Measurements from ENCODE around the gene DCC.

The DCC gene

GRCh38 chr18:52748343-52748742 lies 408.3 kb downstream of the DCC start:
- Histone ChIP-seq H4K20me1 (ENCODE audit: insufficient read depth, low read length, poor library complexity, severe bottlenecking) (no peaks in the 10 kb centered on the region), H3K4me1 (ENCODE audit: insufficient read depth, low read length, poor library complexity, severe bottlenecking) (no peaks in the 10 kb centered on the region), H3F3A (ENCODE audit: low read depth) (no peaks in the 10 kb centered on the region), H3K9me3 (ENCODE audit: insufficient read depth, low read depth, low read length) (no peaks in the 10 kb centered on the region), H3K79me2 (ENCODE audit: insufficient read depth, low read length) (no peaks in the 10 kb centered on the region), H3K9me2 (replicated peaks; ENCODE audit: low read depth, low read length) (no peaks in the 10 kb centered on the region), H3K4me3 (ENCODE audit: low read length, poor library complexity, severe bottlenecking) (no peak overlapping the region), H3K27me3 (ENCODE audit: insufficient read depth, low read length, poor library complexity, severe bottlenecking) (no peaks in the 10 kb centered on the region), H3K4me2 (ENCODE audit: low read depth, low read length, poor library complexity, severe bottlenecking) (no peak overlapping the region), H2AFZ (ENCODE audit: low read length) (no peak overlapping the region), H3K36me3 (ENCODE audit: insufficient read depth, low read length) (no peaks in the 10 kb centered on the region), H3K9ac (ENCODE audit: low read depth, low read length, poor library complexity, severe bottlenecking) (no peak overlapping the region)
- TF ChIP-seq EZH2phosphoT487 (IDR thresholded peaks at IDR 0.05; ENCODE audit: borderline replicate concordance): no peak
- TF ChIP-seq, protein P1, sequence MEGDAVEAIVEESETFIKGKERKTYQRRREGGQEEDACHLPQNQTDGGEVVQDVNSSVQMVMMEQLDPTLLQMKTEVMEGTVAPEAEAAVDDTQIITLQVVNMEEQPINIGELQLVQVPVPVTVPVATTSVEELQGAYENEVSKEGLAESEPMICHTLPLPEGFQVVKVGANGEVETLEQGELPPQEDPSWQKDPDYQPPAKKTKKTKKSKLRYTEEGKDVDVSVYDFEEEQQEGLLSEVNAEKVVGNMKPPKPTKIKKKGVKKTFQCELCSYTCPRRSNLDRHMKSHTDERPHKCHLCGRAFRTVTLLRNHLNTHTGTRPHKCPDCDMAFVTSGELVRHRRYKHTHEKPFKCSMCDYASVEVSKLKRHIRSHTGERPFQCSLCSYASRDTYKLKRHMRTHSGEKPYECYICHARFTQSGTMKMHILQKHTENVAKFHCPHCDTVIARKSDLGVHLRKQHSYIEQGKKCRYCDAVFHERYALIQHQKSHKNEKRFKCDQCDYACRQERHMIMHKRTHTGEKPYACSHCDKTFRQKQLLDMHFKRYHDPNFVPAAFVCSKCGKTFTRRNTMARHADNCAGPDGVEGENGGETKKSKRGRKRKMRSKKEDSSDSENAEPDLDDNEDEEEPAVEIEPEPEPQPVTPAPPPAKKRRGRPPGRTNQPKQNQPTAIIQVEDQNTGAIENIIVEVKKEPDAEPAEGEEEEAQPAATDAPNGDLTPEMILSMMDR (conservative IDR thresholded peaks at IDR 0.05; ENCODE audit: low read length): no peak

- H3K4me1 ChIP-seq (ENCODE audit: insufficient read depth, low read length, poor library complexity, severe bottlenecking): no peaks in the 10 kb centered on the region
- no peaks in the 10 kb centered on the region for H3K27me3 ChIP-seq (ENCODE audit: insufficient read depth, low read length, poor library complexity, severe bottlenecking)
- H4K20me1 ChIP-seq (ENCODE audit: insufficient read depth, low read length, poor library complexity, severe bottlenecking): no peaks in the 10 kb centered on the region
- H3K9me2 ChIP-seq (replicated peaks; ENCODE audit: low read depth, low read length): no peaks in the 10 kb centered on the region
- TF ChIP-seq EZH2phosphoT487 (IDR thresholded peaks at IDR 0.05; ENCODE audit: borderline replicate concordance): no peak
- TF ChIP-seq, protein P1 (conservative IDR thresholded peaks at IDR 0.05; ENCODE audit: low read length): no peak
- no peaks in the 10 kb centered on the region for H3K79me2 ChIP-seq (ENCODE audit: insufficient read depth, low read length)
- H2AFZ ChIP-seq (ENCODE audit: low read length): no peak overlapping the region
- H3K4me3 ChIP-seq (ENCODE audit: low read length, poor library complexity, severe bottlenecking): no peak overlapping the region
- no peaks in the 10 kb centered on the region for H3K9me3 ChIP-seq (ENCODE audit: insufficient read depth, low read depth, low read length)
- no peaks in the 10 kb centered on the region for H3K36me3 ChIP-seq (ENCODE audit: insufficient read depth, low read length)
- H3K9ac ChIP-seq (ENCODE audit: low read depth, low read length, poor library complexity, severe bottlenecking): no peak overlapping the region
- no peaks in the 10 kb centered on the region for H3F3A ChIP-seq (ENCODE audit: low read depth)
- no peak overlapping the region for H3K4me2 ChIP-seq (ENCODE audit: low read depth, low read length, poor library complexity, severe bottlenecking)
Measured at GRCh38 chr18:52749542-52749941, 409.5 kb downstream of the DCC start.

GRCh38 chr18:52750995-52751394 lies 411.0 kb downstream of the DCC start:
- Histone ChIP-seq H3K36me3 (ENCODE audit: insufficient read depth, low read length) (no peaks in the 10 kb centered on the region), H3K4me3 (ENCODE audit: low read length, poor library complexity, severe bottlenecking) (no peak overlapping the region), H3K9ac (ENCODE audit: low read depth, low read length, poor library complexity, severe bottlenecking) (no peak overlapping the region), H3K79me2 (ENCODE audit: insufficient read depth, low read length) (no peaks in the 10 kb centered on the region), H2AFZ (ENCODE audit: low read length) (no peak overlapping the region), H3K9me3 (ENCODE audit: insufficient read depth, low read depth, low read length) (no peaks in the 10 kb centered on the region), H3F3A (ENCODE audit: low read depth) (no peaks in the 10 kb centered on the region), H4K20me1 (ENCODE audit: insufficient read depth, low read length, poor library complexity, severe bottlenecking) (no peaks in the 10 kb centered on the region), H3K9me2 (replicated peaks; ENCODE audit: low read depth, low read length) (no peaks in the 10 kb centered on the region), H3K4me2 (ENCODE audit: low read depth, low read length, poor library complexity, severe bottlenecking) (no peak overlapping the region), H3K27me3 (ENCODE audit: insufficient read depth, low read length, poor library complexity, severe bottlenecking) (no peaks in the 10 kb centered on the region), H3K4me1 (ENCODE audit: insufficient read depth, low read length, poor library complexity, severe bottlenecking) (no peaks in the 10 kb centered on the region)
- TF ChIP-seq, protein P1 (conservative IDR thresholded peaks at IDR 0.05; ENCODE audit: low read length): no peak
- no peak for TF ChIP-seq EZH2phosphoT487 (IDR thresholded peaks at IDR 0.05; ENCODE audit: borderline replicate concordance)

All from Loucy (cell line).